ENCODE measurements around the gene COL1A2. TPM values are rescaled to one million over a fixed set of nuclear protein-coding genes. Genes with fewer than 3 reads are reported as not detected.

COL1A2 gene
- total RNA-seq, 4 donors from 2014 or later: 47.0 to 499 (median 75.9) TPM

DNA sequence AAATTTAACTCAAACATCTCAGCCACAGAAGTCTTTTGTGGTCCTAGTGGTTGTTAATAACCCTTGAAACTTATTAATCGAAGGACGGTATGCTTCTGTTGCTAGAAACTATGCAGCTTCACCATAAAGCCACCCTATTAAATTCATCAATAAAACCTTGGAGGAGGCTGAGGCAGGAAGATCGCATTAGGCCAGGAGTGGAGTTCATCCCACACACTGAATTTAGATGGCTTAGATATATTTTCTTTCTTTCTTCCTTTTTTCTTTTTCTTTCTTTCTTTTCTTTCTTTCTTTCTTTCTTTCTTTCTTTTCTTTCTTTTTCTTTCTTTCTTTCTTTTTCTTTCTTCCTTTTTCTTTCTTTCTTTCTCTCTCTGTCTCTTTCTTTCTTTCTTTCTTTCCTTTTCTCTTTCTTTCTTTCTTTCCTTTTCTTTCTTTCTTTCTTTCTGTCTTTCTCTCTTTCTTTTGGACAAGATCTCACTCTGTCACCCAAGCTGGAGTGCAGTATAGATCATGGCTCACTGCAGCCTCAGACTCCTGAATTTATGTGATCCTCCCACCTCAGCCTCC is 84.0 kb downstream of the COL1A2 start:
- intact Hi-C loops (cut with DNase I; ENCODE audit: low total_unique reads) (no loop called here), in situ Hi-C loops (cut with MboI; ENCODE audit: low pct_ligation_motif_present in 1 of 4, low pct_unique_long_range_greater_than_20kb in 1 of 4, low sequenced_read_pairs in 3 of 4) (no loop called here)
- H3K9me3 ChIP-seq: no peaks in the 10 kb centered on the region
- no peak overlapping the region for H3K4me3 ChIP-seq
- no peaks in the 10 kb centered on the region for H3K27me3 ChIP-seq
- no peak for TF ChIP-seq POLR2A (IDR thresholded peaks at IDR 0.05)
- TF ChIP-seq POLR2AphosphoS5 (IDR thresholded peaks at IDR 0.05): no peak
- TF ChIP-seq, protein P1, sequence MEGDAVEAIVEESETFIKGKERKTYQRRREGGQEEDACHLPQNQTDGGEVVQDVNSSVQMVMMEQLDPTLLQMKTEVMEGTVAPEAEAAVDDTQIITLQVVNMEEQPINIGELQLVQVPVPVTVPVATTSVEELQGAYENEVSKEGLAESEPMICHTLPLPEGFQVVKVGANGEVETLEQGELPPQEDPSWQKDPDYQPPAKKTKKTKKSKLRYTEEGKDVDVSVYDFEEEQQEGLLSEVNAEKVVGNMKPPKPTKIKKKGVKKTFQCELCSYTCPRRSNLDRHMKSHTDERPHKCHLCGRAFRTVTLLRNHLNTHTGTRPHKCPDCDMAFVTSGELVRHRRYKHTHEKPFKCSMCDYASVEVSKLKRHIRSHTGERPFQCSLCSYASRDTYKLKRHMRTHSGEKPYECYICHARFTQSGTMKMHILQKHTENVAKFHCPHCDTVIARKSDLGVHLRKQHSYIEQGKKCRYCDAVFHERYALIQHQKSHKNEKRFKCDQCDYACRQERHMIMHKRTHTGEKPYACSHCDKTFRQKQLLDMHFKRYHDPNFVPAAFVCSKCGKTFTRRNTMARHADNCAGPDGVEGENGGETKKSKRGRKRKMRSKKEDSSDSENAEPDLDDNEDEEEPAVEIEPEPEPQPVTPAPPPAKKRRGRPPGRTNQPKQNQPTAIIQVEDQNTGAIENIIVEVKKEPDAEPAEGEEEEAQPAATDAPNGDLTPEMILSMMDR (IDR thresholded peaks at IDR 0.05): no peak
- H3K27ac ChIP-seq: no peak overlapping the region
- H3K4me1 ChIP-seq: no peaks in the 10 kb centered on the region
- DNase-seq: no peak
- WGBS, 2 donors (ENCODE audit: low coverage in 1 of 2): 72 to 79% methylated on average over 3 of the region's 3 CpGs
- H3K36me3 ChIP-seq: no peaks in the 10 kb centered on the region

Other genes starting within 250 kb of the COL1A2 start
- 10 to 100 TPM; 21.7 to 73.7 (median 63.3) TPM for gene CASD1, start 114.9 kb downstream of the COL1A2 start, total RNA-seq

All from transverse colon (tissue), 4 donors.